Activated CD4-positive, CD25-positive, alpha-beta regulatory T cell treated with anti-CD3 and anti-CD28 coated beads, Interleukin-2, amount 50 U/mL, for 16 hours (primary cell): Measurements from ENCODE around the gene NRG4.
"Not testable (repeated sequence)": the region's sequence is repeated elsewhere in the genome, so short reads cannot be mapped to it uniquely, and the experiment has no call there.

Source experiments
- DNase-seq: peaks from one replicate; pipeline ENCODE4 v3.0.0-alpha.2; 2020; ENCODE audit warnings: low read depth, low spot score

The NRG4 gene

GRCh38 chr15:75994220-75994619 is 18.0 kb downstream of the NRG4 start:
- DNase-seq, result no peak

GRCh38 chr15:75992897-75993296 is 19.3 kb downstream of the NRG4 start:
- no peak for DNase-seq

- no peak for DNase-seq
Measured at GRCh38 chr15:75989875-75990274, 22.3 kb downstream of the NRG4 start.

DNA sequence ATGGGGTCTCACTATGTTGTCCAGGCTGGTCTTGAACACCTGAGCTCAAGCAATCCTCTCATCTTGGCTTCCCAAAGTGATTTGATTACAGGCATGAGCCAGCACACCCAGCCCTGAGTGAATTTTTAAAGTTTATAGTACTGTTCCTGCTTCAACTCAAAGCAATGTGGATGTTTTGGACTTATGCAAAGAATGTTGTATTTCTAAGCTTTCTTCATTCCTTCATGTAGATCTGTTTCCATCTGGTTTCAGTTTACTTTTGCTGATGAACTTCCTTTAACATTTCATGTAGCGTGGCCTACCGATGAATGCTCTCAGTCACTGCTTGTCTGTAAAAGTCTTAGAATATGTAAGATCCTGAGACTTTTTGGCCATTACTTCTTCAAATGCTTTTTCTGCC is 23.2 kb downstream of the NRG4 start:
- DNase-seq, result no peak

DNA sequence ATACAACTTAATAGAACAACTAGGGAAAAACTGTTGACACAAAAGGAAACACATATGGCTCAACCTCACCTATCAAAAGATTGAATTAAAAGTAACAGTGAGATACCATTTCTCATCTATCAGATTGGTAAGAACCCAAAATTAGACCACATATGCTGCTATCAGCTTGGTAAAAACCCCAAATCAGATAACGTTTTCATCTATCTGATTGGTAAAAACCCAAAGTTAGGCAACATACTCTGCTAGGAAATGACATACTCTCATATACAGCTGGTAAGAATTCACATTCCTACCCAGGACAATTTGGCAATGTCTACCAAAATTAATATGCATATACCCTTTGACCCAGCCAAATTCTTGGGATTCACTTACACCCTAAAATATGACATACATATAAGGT is 26.3 kb downstream of the NRG4 start:
- DNase-seq, result no peak

GRCh38 chr15:75984706-75985105 is 27.5 kb downstream of the NRG4 start:
- not testable (repeated sequence) for DNase-seq

GRCh38 chr15:75982468-75982867 is 29.8 kb downstream of the NRG4 start:
- DNase-seq, result no peak

DNA sequence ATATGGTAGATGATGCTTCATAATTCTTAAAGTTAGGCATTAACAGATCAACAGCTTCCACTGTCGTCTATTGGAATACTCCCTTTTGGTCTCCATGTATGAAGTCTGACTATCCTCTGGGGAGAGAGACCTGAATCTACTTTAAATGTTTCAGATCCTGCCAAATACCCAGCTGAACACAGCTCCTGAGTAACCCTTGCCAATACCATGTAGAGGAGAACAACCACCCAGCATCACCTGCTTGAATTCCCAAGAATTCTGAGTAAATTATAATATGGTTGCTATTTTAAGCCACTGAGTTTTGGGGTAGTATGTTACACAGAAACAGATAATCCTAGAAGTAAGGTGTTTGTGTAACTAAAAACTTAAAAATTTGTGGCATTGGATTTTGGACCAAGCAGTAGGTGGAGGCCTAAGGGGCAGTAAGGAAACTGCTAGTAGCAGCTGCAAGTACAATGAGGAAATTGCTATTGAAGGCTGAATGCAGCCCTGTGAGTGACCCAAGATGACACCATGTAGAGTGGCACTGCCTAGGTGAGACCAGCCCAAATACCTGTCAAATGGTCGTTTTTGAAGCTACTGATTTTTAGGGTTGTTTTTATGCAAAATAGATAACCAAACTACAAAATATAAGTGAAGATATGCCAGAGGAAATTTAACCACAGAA is 30.9 kb downstream of the NRG4 start:
- no peak for DNase-seq

DNA sequence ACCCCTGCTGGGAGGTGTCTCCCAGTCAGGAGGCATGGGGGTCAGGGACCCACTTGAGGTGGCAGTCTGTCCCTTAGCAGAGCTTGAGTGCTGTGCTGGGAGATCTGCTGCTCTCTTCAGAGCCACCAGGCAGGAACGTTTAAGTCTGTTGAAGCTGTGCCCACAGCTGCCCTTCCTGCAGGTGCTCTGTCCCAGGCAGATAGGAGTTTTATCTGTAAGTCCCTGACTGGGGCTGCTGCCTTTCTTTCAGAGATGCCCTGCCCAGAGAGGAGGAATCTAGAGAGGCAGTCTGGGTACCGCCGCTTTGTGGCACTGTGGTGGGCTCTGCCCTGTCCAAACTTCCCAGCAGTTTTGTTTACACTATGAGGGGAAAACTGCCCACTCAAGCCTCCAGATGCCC is 35.5 kb downstream of the NRG4 start:
- DNase-seq, result not testable (repeated sequence)

DNA sequence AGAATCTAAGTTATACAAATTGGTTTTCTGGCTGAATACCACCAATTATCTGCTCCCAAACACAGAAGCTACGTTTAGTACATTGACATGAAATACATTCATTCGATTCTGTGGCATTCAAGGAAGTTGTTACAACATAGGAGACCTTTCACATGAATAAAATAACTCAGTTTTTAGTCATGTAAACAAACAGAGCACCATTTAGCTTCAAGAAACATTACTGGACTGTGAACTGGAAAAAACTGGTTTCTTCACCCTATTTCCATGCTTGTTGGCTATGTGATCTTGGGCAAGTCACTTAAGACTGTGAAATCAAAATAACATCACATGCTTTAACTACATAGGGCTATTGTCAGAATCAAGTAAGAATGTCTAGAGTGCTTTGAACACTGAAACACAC is 46.2 kb downstream of the NRG4 start:
- no peak for DNase-seq

GRCh38 chr15:75961331-75961730 is 50.9 kb downstream of the NRG4 start:
- no peak for DNase-seq

GRCh38 chr15:75955720-75956119 is 56.5 kb downstream of the NRG4 start:
- DNase-seq, result no peak

GRCh38 chr15:75952525-75952924 is 59.7 kb downstream of the NRG4 start:
- no peak for DNase-seq

GRCh38 chr15:75948761-75949296 is 63.4 kb downstream of the NRG4 start:
- no peak for DNase-seq

- DNase-seq, result no peak
Measured at GRCh38 chr15:75947092-75947491, 65.1 kb downstream of the NRG4 start.

DNA sequence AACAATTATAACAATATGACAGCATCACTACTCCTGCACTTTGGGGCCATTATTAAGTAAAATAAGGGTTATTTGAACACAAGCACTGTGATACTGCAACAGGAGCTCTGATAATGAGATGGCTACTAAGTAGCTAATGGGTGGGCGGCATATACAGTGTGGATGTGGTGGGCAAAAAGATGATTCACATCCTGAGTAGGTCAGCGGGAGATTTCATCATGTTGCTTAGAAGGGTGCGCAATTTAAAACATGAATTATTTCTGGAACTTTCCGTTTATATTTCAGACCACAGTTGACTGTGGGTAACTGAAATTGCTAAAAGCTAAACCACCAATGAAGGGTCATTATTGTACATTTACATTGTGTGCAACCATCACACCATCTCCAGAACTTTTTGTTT is 66.3 kb downstream of the NRG4 start:
- no peak for DNase-seq

- DNase-seq, result no peak
Measured at GRCh38 chr15:75943713-75944215, 68.5 kb downstream of the NRG4 start.

GRCh38 chr15:75943246-75943645 is 69.0 kb downstream of the NRG4 start:
- no peak for DNase-seq

DNA sequence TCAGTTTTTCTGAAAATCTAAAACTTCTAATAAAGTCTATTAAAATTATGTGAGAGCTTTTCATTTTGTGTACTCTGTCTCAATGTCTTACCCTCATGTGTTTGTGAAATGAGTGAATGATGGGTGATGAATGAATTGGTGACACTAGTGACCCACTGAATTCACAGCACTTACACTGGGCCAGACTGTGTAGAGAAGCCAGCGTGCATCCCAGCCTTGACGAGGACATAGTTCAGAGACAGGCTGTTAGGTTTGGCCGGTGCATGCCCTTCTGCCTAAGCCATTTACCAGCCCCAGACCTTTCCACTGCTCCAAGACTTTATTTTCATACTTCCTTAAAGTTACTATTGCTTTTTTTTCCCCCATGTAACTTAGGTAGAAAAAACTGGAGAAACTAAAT is 69.8 kb downstream of the NRG4 start:
- DNase-seq, result no peak

GRCh38 chr15:75930866-75931265 is 81.4 kb downstream of the NRG4 start:
- DNase-seq, result no peak

DNA sequence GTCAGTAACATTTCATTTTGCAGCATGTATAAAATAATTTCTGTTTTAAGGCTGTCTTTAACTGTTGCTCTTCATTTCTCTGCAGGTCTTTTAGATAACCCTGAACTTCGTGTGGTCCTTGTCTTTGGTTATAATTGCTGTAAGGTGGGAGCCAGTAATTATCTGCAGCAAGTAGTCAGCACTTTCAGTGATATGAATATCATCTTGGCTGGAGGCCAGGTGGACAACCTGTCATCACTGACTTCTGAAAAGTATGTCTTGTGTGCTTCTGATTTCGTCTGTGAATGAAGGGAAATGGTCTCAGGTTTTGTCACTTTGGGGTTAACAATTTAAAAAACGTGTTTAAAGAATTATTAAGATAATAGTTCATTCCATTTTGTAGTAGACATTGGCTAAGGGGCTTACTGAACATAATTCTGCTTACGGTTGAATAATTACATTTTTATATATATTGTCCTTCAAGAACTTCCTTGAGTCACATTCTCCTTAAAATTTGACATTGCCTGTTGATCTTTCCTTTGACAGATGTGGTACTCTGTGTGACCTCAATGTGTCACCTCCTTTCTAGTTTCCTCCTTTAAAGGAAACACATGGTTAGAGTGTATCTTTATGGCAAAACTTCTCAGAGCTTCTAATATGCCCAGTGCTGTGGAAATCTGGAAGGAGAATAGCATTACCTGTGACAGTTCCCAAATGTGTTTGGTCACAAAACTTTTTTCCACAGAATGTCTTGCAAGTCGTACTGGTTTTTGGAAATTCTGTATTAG is 82.2 kb downstream of the NRG4 start:
- no peak for DNase-seq

- no peak for DNase-seq
Measured at GRCh38 chr15:75928680-75929608, 83.3 kb downstream of the NRG4 start.
